HCT116 (cell line): ENCODE results near the gene CSF1R. TPM values are rescaled to one million over a fixed set of nuclear protein-coding genes. Genes with fewer than 3 reads are reported as not detected.

Source experiments
- ATAC-seq: fragments of 200-7000 bp; cut with Tn5 transposase; 2 replicates; pipeline ENCODE4 v1.9.1; 2020; ENCODE audit warnings: mild to moderate bottlenecking, moderate library complexity
- BruUV-seq: library from RNA; stranded (reverse); fragments of 400-500 nt; replicated peaks from 2 replicates; lab custom pipeline; 2021; lab: Mats Ljungman, UMichigan
- CTCF ChIA-PET: fragments of 300-600 bp; sonication (Branson Sonifier 250); formaldehyde crosslinking; loops from one replicate; lab custom pipeline; 2021; ENCODE audit warnings: antibody characterized with exemption; lab: Charles Lee
- POLR2A ChIA-PET: fragments of 300-600, 350-600 bp; sonication (Branson Sonifier 250); formaldehyde crosslinking; loops from one replicate; lab custom pipeline; 2021; ENCODE audit warnings: antibody characterized with exemption; lab: Charles Lee
- RAD21 ChIA-PET, 2 experiments: fragments of 300-600 bp; sonication (Branson Sonifier 250); formaldehyde crosslinking; loops; one replicate each; lab custom pipeline; 2023; ENCODE audit warnings: low total read pairs in 2 of 2; ENCODE audit not compliant: uncharacterized antibody in 2 of 2, unreplicated experiment in 2 of 2, low non-redundant PET in 1 of 2; lab: Charles Lee
- DNase-seq: peaks from one replicate; pipeline ENCODE4 v3.0.0-alpha.2; 2010; ENCODE audit warnings: low read depth, low spot score
- H2AFZ ChIP-seq: fragments of 200-600 bp; shearing (Covaris generic), sonication (generic); 2 replicates; pipeline ENCODE4 v1.6.1; 2017; ENCODE audit warnings: low read depth, mixed run types, mixed read lengths, antibody characterized with exemption, low read length; ENCODE audit not compliant: poor library complexity, severe bottlenecking
- H3K27ac ChIP-seq: 2 replicates; pipeline ENCODE4 v1.5.1; 2012; ENCODE audit warnings: low read depth, low read length
- H3K27me3 ChIP-seq: fragments of 200-600 bp; sonication (generic); 2 replicates; pipeline ENCODE4 v1.6.1; 2016; ENCODE audit warnings: mixed run types, low read length, mixed read lengths; ENCODE audit not compliant: insufficient read depth
- H3K36me3 ChIP-seq, 2 experiments: fragments of 200-500 bp in 1 of 2; fragments of 200-600 bp in 1 of 2; sonication (Bioruptor generic) in 1 of 2; sonication (generic) in 1 of 2; 2 replicates each; pipeline versions ENCODE4 v1.5.1 to v1.6.1; 2014 to 2016; ENCODE audit warnings: low read length in 2 of 2, inconsistent platforms in 1 of 2, mixed read lengths in 1 of 2, mixed run types in 1 of 2; ENCODE audit not compliant: insufficient read depth in 2 of 2, control insufficient read depth in 1 of 2
- H3K4me1 ChIP-seq, 2 experiments: fragments of 200-600 bp in 1 of 2; sonication (generic) in 1 of 2; 2 replicates each; pipeline versions ENCODE4 v1.5.1 to v1.6.1; 2012 to 2017; ENCODE audit warnings: low read length in 2 of 2, inconsistent platforms in 1 of 2, mild to moderate bottlenecking in 1 of 2, mixed read lengths in 1 of 2, mixed run types in 1 of 2, moderate library complexity in 1 of 2; ENCODE audit not compliant: insufficient read depth in 2 of 2, control insufficient read depth in 1 of 2
- H3K4me2 ChIP-seq: fragments of 200-600 bp; sonication (generic); 2 replicates; pipeline ENCODE4 v1.6.1; 2017; ENCODE audit warnings: mixed run types, low read length, mixed read lengths
- H3K4me3 ChIP-seq, 2 experiments: fragments of 200-600 bp in 1 of 2; sonication (generic) in 1 of 2; replicated peaks in 1 of 2; 2 replicates each; pipeline ENCODE4 v1.5.1; 2011 to 2016; ENCODE audit warnings: low read length in 2 of 2, control low read depth in 1 of 2, low read depth in 1 of 2, mild to moderate bottlenecking in 1 of 2, mixed read lengths in 1 of 2, mixed run types in 1 of 2
- H3K79me2 ChIP-seq: fragments of 200-600 bp; sonication (generic); 2 replicates; pipeline ENCODE4 v1.6.1; 2017; ENCODE audit warnings: mild to moderate bottlenecking, mixed run types, low read length, moderate library complexity, mixed read lengths; ENCODE audit not compliant: insufficient read depth
- H3K9ac ChIP-seq: fragments of 200-600 bp; sonication (generic); 2 replicates; pipeline ENCODE4 v1.6.1; 2016; ENCODE audit warnings: low read length, mixed read lengths
- H3K9me2 ChIP-seq: fragments of 200-600 bp; sonication (generic), shearing (Covaris generic); 2 replicates; pipeline ENCODE4 v1.6.1; 2017; ENCODE audit warnings: mixed run types, mild to moderate bottlenecking, moderate library complexity; ENCODE audit not compliant: insufficient read depth
- H3K9me3 ChIP-seq, 2 experiments: fragments of 200-500 bp in 1 of 2; fragments of 200-600 bp in 1 of 2; sonication (Bioruptor generic) in 1 of 2; sonication (generic) in 1 of 2; 2 replicates each; pipeline ENCODE4 v1.6.1; 2014 to 2017; ENCODE audit warnings: low read length in 2 of 2, mixed read lengths in 2 of 2, inconsistent platforms in 1 of 2, low read depth in 1 of 2, mild to moderate bottlenecking in 1 of 2, mixed run types in 1 of 2, moderate library complexity in 1 of 2; ENCODE audit not compliant: control insufficient read depth in 1 of 2, insufficient read depth in 1 of 2
- H4K20me1 ChIP-seq: fragments of 200-600 bp; sonication (generic), shearing (Covaris generic); 2 replicates; pipeline ENCODE4 v1.6.1; 2017; ENCODE audit warnings: mixed run types, mild to moderate bottlenecking, moderate library complexity; ENCODE audit not compliant: insufficient read depth
- EGR1 ChIP-seq: IDR thresholded peaks from 2 replicates; pipeline ENCODE4 v1.6.1; 2012; ENCODE audit warnings: low read depth
- FOSL1 ChIP-seq: IDR thresholded peaks from 2 replicates; pipeline ENCODE4 v1.6.1; 2012; ENCODE audit warnings: low read depth
- JUND ChIP-seq: IDR thresholded peaks from 2 replicates; pipeline ENCODE4 v1.6.1; 2012
- POLR2AphosphoS5 ChIP-seq: IDR thresholded peaks from 2 replicates; pipeline ENCODE4 v1.6.1; 2011; ENCODE audit warnings: mild to moderate bottlenecking, low read depth, low read length, moderate library complexity
- RAD21 ChIP-seq: IDR thresholded peaks from 2 replicates; pipeline ENCODE4 v1.6.1; 2012; ENCODE audit warnings: low read depth, mild to moderate bottlenecking
- ZBTB33 ChIP-seq: IDR thresholded peaks from 2 replicates; pipeline ENCODE4 v1.6.1; 2011; ENCODE audit warnings: mild to moderate bottlenecking, low read length, moderate library complexity; ENCODE audit not compliant: insufficient replicate concordance; ENCODE audit errors: extremely low read depth
- ZFX ChIP-seq: fragments of 450-650 bp; IDR thresholded peaks from 2 replicates; pipeline ENCODE4 v1.6.1; 2017
- intact Hi-C: fragments of 100-400 bp; cut with micrococcal nuclease; formaldehyde crosslinking; loops from 2 replicates; pipeline ENCODE4 v1.10.0; 2022
- total RNA-seq: library from RNA; stranded (reverse); gene quantifications from one replicate; pipeline ENCODE4 v1.2.1, GENCODE V29; 2021; ENCODE audit not compliant: unreplicated experiment
- TF ChIP-seq, protein P1 (sequence below), 3 experiments: fragments of 200-600 bp in 1 of 3; sonication (generic) in 1 of 3; IDR thresholded peaks in 2 of 3; conservative IDR thresholded peaks in 1 of 3; 2 replicates each; pipeline ENCODE4 v1.5.1; 2012 to 2017; ENCODE audit warnings: low read depth in 2 of 3, low read length in 2 of 3, antibody characterized with exemption in 1 of 3, borderline replicate concordance in 1 of 3, control low read depth in 1 of 3, mild to moderate bottlenecking in 1 of 3, mixed read lengths in 1 of 3, mixed run types in 1 of 3, moderate library complexity in 1 of 3; ENCODE audit not compliant: insufficient read depth in 1 of 3
- TF ChIP-seq, protein P2 (sequence below): IDR thresholded peaks from 2 replicates; pipeline ENCODE4 v1.6.1; 2012
- TF ChIP-seq, protein P3 (sequence below): IDR thresholded peaks from 2 replicates; pipeline ENCODE4 v1.6.1; 2012; ENCODE audit warnings: low read depth

Gene CSF1R
- total RNA-seq, 1 experiment from 2014 or later, result 0.17 TPM

DNA sequence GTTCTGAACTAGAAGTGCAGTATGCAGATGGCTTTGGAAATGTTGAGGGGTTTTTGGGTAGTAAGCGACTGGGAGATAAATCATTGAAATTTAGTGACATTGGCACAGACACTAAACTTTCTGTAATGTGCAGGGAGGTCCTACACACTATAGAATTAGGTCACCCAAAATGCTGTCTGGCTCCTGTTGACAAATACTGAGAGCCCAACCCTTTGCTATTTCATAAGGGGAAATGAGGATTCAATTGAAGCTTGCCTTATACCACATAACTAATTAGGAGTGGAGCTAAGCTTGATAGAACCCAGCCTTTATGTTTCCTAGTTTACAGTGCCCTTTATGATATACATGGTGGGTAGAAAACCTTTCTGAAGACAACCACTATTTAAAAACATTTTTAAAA is 63.2 kb downstream of the CSF1R start (continued):
- TF ChIP-seq, protein P1, sequence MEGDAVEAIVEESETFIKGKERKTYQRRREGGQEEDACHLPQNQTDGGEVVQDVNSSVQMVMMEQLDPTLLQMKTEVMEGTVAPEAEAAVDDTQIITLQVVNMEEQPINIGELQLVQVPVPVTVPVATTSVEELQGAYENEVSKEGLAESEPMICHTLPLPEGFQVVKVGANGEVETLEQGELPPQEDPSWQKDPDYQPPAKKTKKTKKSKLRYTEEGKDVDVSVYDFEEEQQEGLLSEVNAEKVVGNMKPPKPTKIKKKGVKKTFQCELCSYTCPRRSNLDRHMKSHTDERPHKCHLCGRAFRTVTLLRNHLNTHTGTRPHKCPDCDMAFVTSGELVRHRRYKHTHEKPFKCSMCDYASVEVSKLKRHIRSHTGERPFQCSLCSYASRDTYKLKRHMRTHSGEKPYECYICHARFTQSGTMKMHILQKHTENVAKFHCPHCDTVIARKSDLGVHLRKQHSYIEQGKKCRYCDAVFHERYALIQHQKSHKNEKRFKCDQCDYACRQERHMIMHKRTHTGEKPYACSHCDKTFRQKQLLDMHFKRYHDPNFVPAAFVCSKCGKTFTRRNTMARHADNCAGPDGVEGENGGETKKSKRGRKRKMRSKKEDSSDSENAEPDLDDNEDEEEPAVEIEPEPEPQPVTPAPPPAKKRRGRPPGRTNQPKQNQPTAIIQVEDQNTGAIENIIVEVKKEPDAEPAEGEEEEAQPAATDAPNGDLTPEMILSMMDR (IDR thresholded peaks at IDR 0.05 in 2 of 3, conservative IDR thresholded peaks at IDR 0.05 in 1 of 3; ENCODE audit: borderline replicate concordance in 1 of 3, insufficient read depth in 1 of 3, low read depth in 2 of 3, low read length in 2 of 3), result no peak
- TF ChIP-seq FOSL1, result no peak
- TF ChIP-seq ZFX, result no peak
- TF ChIP-seq ZBTB33, result no peak
- no peak for TF ChIP-seq RAD21
- TF ChIP-seq, protein P2, sequence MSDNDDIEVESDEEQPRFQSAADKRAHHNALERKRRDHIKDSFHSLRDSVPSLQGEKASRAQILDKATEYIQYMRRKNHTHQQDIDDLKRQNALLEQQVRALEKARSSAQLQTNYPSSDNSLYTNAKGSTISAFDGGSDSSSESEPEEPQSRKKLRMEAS, result no peak
- TF ChIP-seq, all 23 proteins: peak for 0

- H3K4me3 ChIP-seq, result peak overlapping the region in 1 of 2 experiments; percentile 42; a peak in 2 of 4 replicates
- RAD21 ChIA-PET, result interaction anchor here in 1 of 2 experiments (1.1 kb wide), 1 partner anchor 22 kb away, joined by 3 read pairs; the partner anchor contains the start of genes HMGXB3 and TIGD6
- H3K36me3 ChIP-seq, result peaks cover 28 to 65% of the 10 kb centered on the region in 2 experiments
- no peaks in the 10 kb centered on the region for H3K9me3 ChIP-seq
- DNase-seq (no peak), ATAC-seq (no peak)
- BruUV-seq, result no TSS peak
- peaks cover 74% of the 10 kb centered on the region for H3K79me2 ChIP-seq
- H3K27ac ChIP-seq, result peak overlapping the region; percentile 93
- no peaks in the 10 kb centered on the region for H4K20me1 ChIP-seq
- CTCF ChIA-PET, result no interaction called here
- POLR2A ChIA-PET, result interaction anchor here (0.9 to 2.5 kb wide), 6 partner anchors 12 to 62 kb away, joined by 3 to 9 read pairs (median 4); partner anchors contain the start of genes HMGXB3, SLC26A2 and TIGD6
- no peaks in the 10 kb centered on the region for H3K27me3 ChIP-seq
- H3K4me2 ChIP-seq, result peak overlapping the region; percentile 76
- H3K4me1 ChIP-seq, result peaks cover 41 to 64% of the 10 kb centered on the region in 2 experiments
- H3K9me2 ChIP-seq, result no peaks in the 10 kb centered on the region
- peak overlapping the region; percentile 55 for H3K9ac ChIP-seq
- intact Hi-C loops, result no loop called here
- H2AFZ ChIP-seq, result no peak overlapping the region
- TF ChIP-seq POLR2AphosphoS5, result no peak
- no peak for TF ChIP-seq ZBTB33
- TF ChIP-seq, protein P3, sequence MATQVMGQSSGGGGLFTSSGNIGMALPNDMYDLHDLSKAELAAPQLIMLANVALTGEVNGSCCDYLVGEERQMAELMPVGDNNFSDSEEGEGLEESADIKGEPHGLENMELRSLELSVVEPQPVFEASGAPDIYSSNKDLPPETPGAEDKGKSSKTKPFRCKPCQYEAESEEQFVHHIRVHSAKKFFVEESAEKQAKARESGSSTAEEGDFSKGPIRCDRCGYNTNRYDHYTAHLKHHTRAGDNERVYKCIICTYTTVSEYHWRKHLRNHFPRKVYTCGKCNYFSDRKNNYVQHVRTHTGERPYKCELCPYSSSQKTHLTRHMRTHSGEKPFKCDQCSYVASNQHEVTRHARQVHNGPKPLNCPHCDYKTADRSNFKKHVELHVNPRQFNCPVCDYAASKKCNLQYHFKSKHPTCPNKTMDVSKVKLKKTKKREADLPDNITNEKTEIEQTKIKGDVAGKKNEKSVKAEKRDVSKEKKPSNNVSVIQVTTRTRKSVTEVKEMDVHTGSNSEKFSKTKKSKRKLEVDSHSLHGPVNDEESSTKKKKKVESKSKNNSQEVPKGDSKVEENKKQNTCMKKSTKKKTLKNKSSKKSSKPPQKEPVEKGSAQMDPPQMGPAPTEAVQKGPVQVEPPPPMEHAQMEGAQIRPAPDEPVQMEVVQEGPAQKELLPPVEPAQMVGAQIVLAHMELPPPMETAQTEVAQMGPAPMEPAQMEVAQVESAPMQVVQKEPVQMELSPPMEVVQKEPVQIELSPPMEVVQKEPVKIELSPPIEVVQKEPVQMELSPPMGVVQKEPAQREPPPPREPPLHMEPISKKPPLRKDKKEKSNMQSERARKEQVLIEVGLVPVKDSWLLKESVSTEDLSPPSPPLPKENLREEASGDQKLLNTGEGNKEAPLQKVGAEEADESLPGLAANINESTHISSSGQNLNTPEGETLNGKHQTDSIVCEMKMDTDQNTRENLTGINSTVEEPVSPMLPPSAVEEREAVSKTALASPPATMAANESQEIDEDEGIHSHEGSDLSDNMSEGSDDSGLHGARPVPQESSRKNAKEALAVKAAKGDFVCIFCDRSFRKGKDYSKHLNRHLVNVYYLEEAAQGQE, result no peak
- TF ChIP-seq, protein P1 (IDR thresholded peaks at IDR 0.05 in 2 of 3, conservative IDR thresholded peaks at IDR 0.05 in 1 of 3; ENCODE audit: borderline replicate concordance in 1 of 3, insufficient read depth in 1 of 3, low read depth in 2 of 3, low read length in 2 of 3), result no peak
- TF ChIP-seq EGR1, result no peak
- no peak for TF ChIP-seq JUND
These were observed 63.7 kb downstream of the CSF1R start for GRCh38 chr5:150022681-150023080.
